SH-SY5Y (cell line): ENCODE measurements around the gene MRPL9.

Experiments used
- GATA2 ChIP-seq: IDR thresholded peaks from 2 replicates; pipeline ENCODE4 v1.6.1; 2011; ENCODE audit warnings: mild to moderate bottlenecking, low read depth, low read length
- GATA3 ChIP-seq: IDR thresholded peaks from 2 replicates; pipeline ENCODE4 v1.6.1; 2011; ENCODE audit warnings: low read depth, mild to moderate bottlenecking, low read length, moderate library complexity

GRCh38 chr1:151798571-151798970 lies 35.3 kb upstream of the MRPL9 start:
- TF ChIP-seq GATA3 (no peak), GATA2 (no peak)
